IMR-90 (cell line): ENCODE measurements around the gene MRPS22. TPM values are rescaled to one million over a fixed set of nuclear protein-coding genes. Genes with fewer than 3 reads are reported as not detected.

ENCODE experiments used
- ATAC-seq: fragments of 200-7000 bp; cut with Tn5 transposase; 2 replicates; pipeline ENCODE4 v1.9.1; 2020; ENCODE audit warnings: low read depth, mild to moderate bottlenecking, moderate library complexity
- BruUV-seq: library from RNA; stranded (reverse); fragments of 400-500 nt; replicated peaks from 2 replicates; lab custom pipeline; 2021; lab: Mats Ljungman, UMichigan
- CTCF ChIA-PET: fragments of 300-600 bp; formaldehyde crosslinking; extraction: SDS; loops from one replicate; lab custom pipeline; 2021; ENCODE audit warnings: antibody characterized with exemption; lab: Yijun Ruan, JAX
- POLR2A ChIA-PET: fragments of 300-600 bp; sonication (Branson Sonifier 250); formaldehyde crosslinking; loops from one replicate; lab custom pipeline; 2022; ENCODE audit warnings: antibody characterized with exemption; ENCODE audit not compliant: unreplicated experiment; lab: Charles Lee
- DNase-seq: peaks from one replicate; pipeline ENCODE4 v3.0.0; 2013
- H2AFZ ChIP-seq: replicated peaks from 2 replicates; pipeline ENCODE3; 2013; ENCODE audit warnings: low read length, mild to moderate bottlenecking; ENCODE audit not compliant: poor library complexity
- H2AK5ac ChIP-seq: 2 replicates; pipeline ENCODE4 v1.6.1; 2013; ENCODE audit warnings: low read depth, low read length, inconsistent platforms
- H2AK9ac ChIP-seq: replicated peaks from 2 replicates; pipeline ENCODE3; 2013; ENCODE audit warnings: mild to moderate bottlenecking, low read depth, low read length, moderate library complexity; ENCODE audit not compliant: poor library complexity
- H2BK120ac ChIP-seq: 2 replicates; pipeline ENCODE4 v1.6.1; 2013; ENCODE audit warnings: low read depth, low read length, inconsistent platforms
- H2BK15ac ChIP-seq: 3 replicates; pipeline ENCODE4 v1.6.1; 2013; ENCODE audit warnings: low read depth, low read length, inconsistent platforms
- H2BK20ac ChIP-seq: 2 replicates; pipeline ENCODE4 v1.6.1; 2013; ENCODE audit warnings: low read depth, mild to moderate bottlenecking, inconsistent platforms, low read length, moderate library complexity
- H2BK5ac ChIP-seq: 2 replicates; pipeline ENCODE4 v1.6.1; 2013; ENCODE audit warnings: mild to moderate bottlenecking, low read depth, low read length, inconsistent platforms; ENCODE audit not compliant: poor library complexity, severe bottlenecking
- H3K14ac ChIP-seq: replicated peaks from 2 replicates; pipeline ENCODE4 v1.6.1; 2013; ENCODE audit warnings: low read depth, low read length, inconsistent platforms
- H3K18ac ChIP-seq: 2 replicates; pipeline ENCODE4 v1.6.1; 2013; ENCODE audit warnings: low read depth, low read length, control low read depth
- H3K23ac ChIP-seq: 2 replicates; pipeline ENCODE4 v1.6.1; 2013; ENCODE audit warnings: low read depth, low read length, inconsistent platforms
- H3K27ac ChIP-seq: 2 replicates; pipeline ENCODE4 v1.5.1; 2013; ENCODE audit warnings: mild to moderate bottlenecking, control low read depth, low read length; ENCODE audit not compliant: insufficient read depth
- H3K27me3 ChIP-seq: 2 replicates; pipeline ENCODE4 v1.6.1; 2013; ENCODE audit warnings: low read length; ENCODE audit not compliant: control insufficient read depth, insufficient read depth
- H3K36me3 ChIP-seq: 2 replicates; pipeline ENCODE4 v1.6.1; 2013; ENCODE audit warnings: low read length, mixed read lengths; ENCODE audit not compliant: control insufficient read depth, insufficient read depth
- H3K4ac ChIP-seq: 2 replicates; pipeline ENCODE4 v1.6.1; 2013; ENCODE audit warnings: low read depth, low read length, inconsistent platforms
- H3K4me1 ChIP-seq: 2 replicates; pipeline ENCODE4 v1.6.1; 2013; ENCODE audit warnings: low read length, mixed read lengths; ENCODE audit not compliant: control insufficient read depth, insufficient read depth
- H3K4me2 ChIP-seq: 2 replicates; pipeline ENCODE4 v1.6.1; 2013; ENCODE audit warnings: low read depth, mild to moderate bottlenecking, control low read depth, low read length, moderate library complexity
- H3K4me3 ChIP-seq: 2 replicates; pipeline ENCODE4 v1.5.1; 2013; ENCODE audit warnings: low read depth, mild to moderate bottlenecking, control low read depth, low read length, moderate library complexity; ENCODE audit not compliant: insufficient read depth
- H3K56ac ChIP-seq: 2 replicates; pipeline ENCODE4 v1.6.1; 2013; ENCODE audit warnings: low read length, inconsistent platforms; ENCODE audit not compliant: insufficient read depth; ENCODE audit errors: extremely low read depth
- H3K79me1 ChIP-seq, 2 experiments: 2 replicates each; pipeline ENCODE4 v1.6.1; 2013; ENCODE audit warnings: low read length in 2 of 2, inconsistent platforms in 1 of 2, low read depth in 1 of 2
- H3K9ac ChIP-seq: 2 replicates; pipeline ENCODE4 v1.6.1; 2013; ENCODE audit warnings: low read depth, low read length, control low read depth
- H3K9me1 ChIP-seq: 2 replicates; pipeline ENCODE4 v1.6.1; 2013; ENCODE audit warnings: low read length, inconsistent platforms; ENCODE audit not compliant: insufficient read depth
- H3K9me3 ChIP-seq: 2 replicates; pipeline ENCODE4 v1.6.1; 2013; ENCODE audit warnings: low read length; ENCODE audit not compliant: control insufficient read depth, insufficient read depth
- H4K20me1 ChIP-seq: 2 replicates; pipeline ENCODE4 v1.6.1; 2013; ENCODE audit warnings: low read length, inconsistent platforms; ENCODE audit not compliant: insufficient read depth
- H4K5ac ChIP-seq: 2 replicates; pipeline ENCODE4 v1.6.1; 2013; ENCODE audit warnings: mild to moderate bottlenecking, low read depth, low read length, control low read depth
- H4K8ac ChIP-seq, 2 experiments: 2 replicates each; pipeline ENCODE4 v1.6.1; 2013; ENCODE audit warnings: low read depth in 2 of 2, low read length in 2 of 2, control low read depth in 1 of 2, inconsistent platforms in 1 of 2
- H4K91ac ChIP-seq: 2 replicates; pipeline ENCODE4 v1.6.1; 2013; ENCODE audit warnings: low read depth, low read length, inconsistent platforms; ENCODE audit not compliant: insufficient read depth
- CHD1 ChIP-seq: IDR thresholded peaks from 2 replicates; pipeline ENCODE4 v1.6.1; 2012; ENCODE audit warnings: low read depth, low read length, improper control_type of control experiment
- FOS ChIP-seq: fragments of 150-350 bp; IDR thresholded peaks from 2 replicates; pipeline ENCODE4 v1.6.1; 2016; ENCODE audit warnings: low read depth, low read length
- WGBS, 2 experiments: methylation state at CpG; one replicate each; pipeline versions ENCODE4 v1.1.5 to v1.1.7; 2013; ENCODE audit warnings: missing lambda C conversion rate in 2 of 2; ENCODE audit not compliant: insufficient read length in 1 of 2; ENCODE audit errors: extremely low coverage in 2 of 2; 5-methylcytosine and 5-hydroxymethylcytosine counted together
- dilution Hi-C: fragments of 300-500 bp; cut with HindIII; formaldehyde crosslinking; loops from one replicate; pipeline ENCODE4 v1.14.3; 2018; ENCODE audit warnings: low sequenced_read_pairs; ENCODE audit not compliant: unreplicated experiment
- in situ Hi-C: fragments of 300-500 bp; cut with MboI; formaldehyde crosslinking; loops from 3 replicates; pipeline ENCODE4 v1.14.3; 2019; ENCODE audit warnings: low sequenced_read_pairs, inconsistent platforms, mixed read lengths
- intact Hi-C: fragments of 100-400 bp; cut with micrococcal nuclease; formaldehyde crosslinking; loops from 2 replicates; pipeline ENCODE4 v1.10.0; 2022
- polyA plus RNA-seq, 3 experiments: library from polyadenylated mRNA; depleted of rRNA; stranded (reverse); fragments of >200 nt; gene quantifications; 2 replicates each; pipeline ENCODE4 v1.2.3, GENCODE V29; 2012; ENCODE audit warnings: low replicate concordance in 1 of 3
- total RNA-seq: library from RNA; depleted of rRNA; stranded (reverse); fragments of >200 nt; gene quantifications from 2 replicates; pipeline ENCODE4 v1.2.3, GENCODE V29; 2012

MRPS22 gene
- total and polyA plus RNA-seq, 2 of the 4 experiments (the other 2 are of a cell fraction), result 54.5 to 72.4 TPM

- Histone ChIP-seq H3K27ac (peak overlapping the region; percentile 36), H4K91ac (peak overlapping the region; percentile 90), H2BK5ac (peak overlapping the region; percentile 48), H3K56ac (peak overlapping the region; percentile 49; the same call in 1 of the 2 replicates), H3K4me3 (no peak overlapping the region), H3K18ac (peak overlapping the region; percentile 47), H2BK15ac (peak overlapping the region; percentile 87; the same call in 2 of the 3 replicates), H2AK5ac (peak overlapping the region; percentile 84), H4K8ac (peak overlapping the region; percentile 22 to 68; a peak in 3 of 4 replicates), H2AK9ac (no peak overlapping the region), H3K14ac (peak overlapping the region; percentile 75), H3K9me1 (peaks cover 44% of the 10 kb centered on the region), H3K36me3 (no peaks in the 10 kb centered on the region), H4K20me1 (no peaks in the 10 kb centered on the region), H2AFZ (peak overlapping the region; percentile 52), H4K5ac (peak overlapping the region; percentile 34), H2BK120ac (peak overlapping the region; percentile 92), H3K27me3 (no peaks in the 10 kb centered on the region), H3K9me3 (no peaks in the 10 kb centered on the region), H3K23ac (peak overlapping the region; percentile 42; the same call in 1 of the 2 replicates), H3K4me2 (no peak overlapping the region), H3K79me1 (no peaks in the 10 kb centered on the region; a peak in 1 of 4 replicates), H3K9ac (no peak overlapping the region), H3K4ac (peak overlapping the region; percentile 90), H2BK20ac (peak overlapping the region; percentile 94), H3K4me1 (peaks cover 31% of the 10 kb centered on the region)
- no TSS peak for BruUV-seq
- in situ Hi-C loops, result loop anchor here (10.0 kb wide), 1 partner anchor 185 kb away; no protein-coding TSS in a partner anchor
- ChIA-PET CTCF (interaction anchor here (1.0 to 1.4 kb wide), 2 partner anchors 10 to 44 kb away, joined by 3 to 4 read pairs; no protein-coding TSS in a partner anchor), POLR2A (interaction anchor here (1.0 kb wide), 2 partner anchors 9 to 395 kb away, joined by 3 read pairs; no protein-coding TSS in a partner anchor)
- ATAC-seq (peak; percentile 12; the same call in 1 of the 2 replicates), DNase-seq (no peak)
- TF ChIP-seq CHD1 (no peak), FOS (0 out of 2 replicates have a peak, but pooled peaks have one; percentile 41)
- intact Hi-C loops, result no loop called here
- 53% methylated on average over 3 of the region's 4 CpGs; no CpG with 5 or more reads in 1 of the 2 experiments for WGBS, 2 experiments
- dilution Hi-C loops, result no loop called here
Observed at GRCh38 chr3:139309880-139310279, 33.9 kb upstream of the MRPS22 start.
